HepG2 (cell line): ENCODE results near the gene CDX1. TPM values are rescaled to one million over a fixed set of nuclear protein-coding genes. Genes with fewer than 3 reads are reported as not detected.

Source experiments
- CBX2 ChIP-seq, 2 experiments: fragments of 200-600 bp in 1 of 2; sonication (generic); formaldehyde crosslinking in 1 of 2; IDR thresholded peaks; 2 replicates each; pipeline versions ENCODE4 v1.7.0 to v1.8.1; 2018 to 2022; ENCODE audit warnings: low read depth in 2 of 2, low read length in 1 of 2, mild to moderate bottlenecking in 1 of 2, missing genetic modification reagents in 1 of 2
- FOXA3 ChIP-seq: IDR thresholded peaks from 2 replicates; pipeline ENCODE4 v1.6.1; 2016; ENCODE audit warnings: missing genetic modification reagents, missing compliant biosample characterization
- HNRNPH1 ChIP-seq: fragments of 200-400 bp; formaldehyde crosslinking; optimal IDR thresholded peaks from 2 replicates; pipeline ENCODE3; 2017; ENCODE audit warnings: mild to moderate bottlenecking, low read depth, low read length
- MTERF4 ChIP-seq: sonication (generic); formaldehyde crosslinking; IDR thresholded peaks from 2 replicates; pipeline ENCODE4 v1.8.0; 2023; ENCODE audit warnings: mild to moderate bottlenecking, missing genetic modification reagents
- SRY ChIP-seq: sonication (generic); formaldehyde crosslinking; IDR thresholded peaks from 2 replicates; pipeline ENCODE4 v1.8.0; 2022; ENCODE audit warnings: mild to moderate bottlenecking, missing genetic modification reagents
- THAP7 ChIP-seq: sonication (generic); formaldehyde crosslinking; IDR thresholded peaks from 2 replicates; pipeline ENCODE4 v1.8.1; 2023; ENCODE audit warnings: mild to moderate bottlenecking, missing genetic modification reagents
- YEATS4 ChIP-seq: sonication (generic); formaldehyde crosslinking; IDR thresholded peaks from 2 replicates; pipeline ENCODE4 v1.4.0; 2020; ENCODE audit warnings: missing genetic modification reagents, borderline replicate concordance
- ZBTB8A ChIP-seq: sonication (generic); formaldehyde crosslinking; IDR thresholded peaks from 2 replicates; pipeline ENCODE4 v1.4.0; 2020; ENCODE audit warnings: mild to moderate bottlenecking, low read depth, missing genetic modification reagents, borderline replicate concordance
- ZEB1 ChIP-seq: IDR thresholded peaks from 2 replicates; pipeline ENCODE4 v1.6.1; 2012; ENCODE audit warnings: mild to moderate bottlenecking, low read depth, inconsistent platforms; ENCODE audit not compliant: insufficient replicate concordance
- ZKSCAN1 ChIP-seq: fragments of 150-350 bp; IDR thresholded peaks from 2 replicates; pipeline ENCODE4 v1.6.1; 2014; ENCODE audit warnings: low read length
- ZMYM2 ChIP-seq: sonication (generic); formaldehyde crosslinking; IDR thresholded peaks from 2 replicates; pipeline ENCODE4 v1.8.0; 2022; ENCODE audit warnings: mild to moderate bottlenecking, missing genetic modification reagents
- ZNF10 ChIP-seq: sonication (generic); formaldehyde crosslinking; IDR thresholded peaks from 2 replicates; pipeline ENCODE4 v1.4.0; 2020; ENCODE audit warnings: mild to moderate bottlenecking, low read depth, missing genetic modification reagents, borderline replicate concordance
- ZNF232 ChIP-seq: sonication (generic); formaldehyde crosslinking; IDR thresholded peaks from 2 replicates; pipeline ENCODE4 v1.4.0; 2020; ENCODE audit warnings: missing genetic modification reagents, borderline replicate concordance
- ZNF292 ChIP-seq: sonication (generic); formaldehyde crosslinking; IDR thresholded peaks from 2 replicates; pipeline ENCODE4 v1.8.1; 2022; ENCODE audit warnings: mild to moderate bottlenecking, low read depth, missing genetic modification reagents, borderline replicate concordance
- ZNF407 ChIP-seq: sonication (generic); formaldehyde crosslinking; IDR thresholded peaks from one replicate; pipeline ENCODE4 v1.5.1; 2020; ENCODE audit warnings: mild to moderate bottlenecking, missing genetic modification reagents; ENCODE audit errors: not compliant biosample characterization
- ZNF740 ChIP-seq: sonication (generic); formaldehyde crosslinking; IDR thresholded peaks from 2 replicates; pipeline ENCODE4 v1.4.0; 2020; ENCODE audit warnings: missing genetic modification reagents
- ZNF749 ChIP-seq: sonication (generic); formaldehyde crosslinking; IDR thresholded peaks from 2 replicates; pipeline ENCODE4 v1.8.0; 2022; ENCODE audit warnings: mild to moderate bottlenecking, missing genetic modification reagents, moderate library complexity, borderline replicate concordance
- polyA plus RNA-seq, 8 experiments: library from polyadenylated mRNA; depleted of rRNA in 3 of 8; stranded (reverse) in 7 of 8; unstranded in 1 of 8; fragments of >200 nt; fragmentation: Illumina TruSeq in 4 of 8; extraction: Trizol in 4 of 8; gene quantifications; 2 replicates each; pipeline versions ENCODE4 v1.2.1 to v1.2.3, GENCODE V29; 2011 to 2016; ENCODE audit warnings: low read depth in 4 of 8, missing spikeins in 1 of 8, mixed read lengths in 1 of 8; ENCODE audit not compliant: insufficient read depth in 1 of 8
- total RNA-seq, 5 experiments: library from RNA; depleted of rRNA; stranded (reverse); fragments of >200 nt; fragmentation: Illumina TruSeq; extraction: Trizol; gene quantifications; 2 replicates each; pipeline ENCODE4 v1.2.3, GENCODE V29; 2016; ENCODE audit warnings: low read depth in 1 of 5

Gene CDX1
- total and polyA plus RNA-seq, 2 of the 13 experiments (the other 11 are each of a cell fraction or from before 2014, with no cell fraction given), result not detected

GRCh38 chr5:150142185-150142958 lies 24.2 kb upstream of the CDX1 start (continued):
- TF ChIP-seq ZBTB8A (no peak), ZKSCAN1 (no peak), ZEB1 (no peak), CBX2 (IDR thresholded peaks at IDR 0.05; ENCODE audit: low read depth, low read length) (no peak), CBX2 (CRISPR knock-in tag; IDR thresholded peaks at IDR 0.05; ENCODE audit: low read depth) (no peak), FOXA3 (CRISPR knock-in tag) (peak; percentile 26; the same call in 1 of the 2 replicates), THAP7 (CRISPR knock-in tag) (no peak), MTERF4 (CRISPR knock-in tag) (no peak), ZNF292 (CRISPR knock-in tag) (no peak), ZNF740 (0 out of 2 replicates have a peak, but pooled peaks have one; percentile 32), ZNF407 (no peak), YEATS4 (CRISPR knock-in tag) (peak; percentile 36; the same call in 1 of the 2 replicates), ZNF232 (peak; percentile 77; the same call in 1 of the 2 replicates), ZNF749 (CRISPR knock-in tag) (0 out of 2 replicates have a peak, but pooled peaks have one; percentile 27), HNRNPH1 (peak; percentile 41), ZNF10 (no peak), ZMYM2 (CRISPR knock-in tag) (0 out of 2 replicates have a peak, but pooled peaks have one; percentile 44), SRY (CRISPR knock-in tag) (0 out of 2 replicates have a peak, but pooled peaks have one; percentile 48)
